Testis (tissue), 3 donors: ENCODE measurements around the gene ARHGAP1. TPM values are rescaled to one million over a fixed set of nuclear protein-coding genes. Genes with fewer than 3 reads are reported as not detected.

ENCODE experiments used
- DNase-seq: peaks from one replicate; pipeline ENCODE4 v3.0.0-alpha.2; 2019
- H3K27ac ChIP-seq, 2 donors: fragments of 200-600 bp; sonication (generic); one replicate each; pipeline ENCODE4 v1.5.1; 2019
- H3K27me3 ChIP-seq: fragments of 200-600 bp; sonication (generic); one replicate; pipeline ENCODE4 v1.5.1; 2019
- H3K36me3 ChIP-seq: fragments of 200-600 bp; sonication (generic); one replicate; pipeline ENCODE4 v1.5.1; 2017; ENCODE audit warnings: low read depth; ENCODE audit errors: missing control alignments
- H3K4me1 ChIP-seq: fragments of 200-600 bp; sonication (generic); one replicate; pipeline ENCODE4 v1.5.1; 2019
- H3K4me3 ChIP-seq, 2 donors: fragments of 200-600 bp; sonication (generic); one replicate each; pipeline ENCODE4 v1.5.1; 2017 to 2019
- H3K9me3 ChIP-seq: fragments of 200-600 bp; sonication (generic); one replicate; pipeline ENCODE4 v1.5.1; 2017
- CTCF ChIP-seq, 3 experiments: fragments of 450-650 bp in 2 of 3; fragments of 200-600 bp in 1 of 3; sonication (generic) in 1 of 3; IDR thresholded peaks; one replicate each; pipeline ENCODE4 v1.5.1; 2016 to 2019; ENCODE audit warnings: antibody characterized with exemption in 3 of 3, mild to moderate bottlenecking in 2 of 3, moderate library complexity in 1 of 3
- POLR2A ChIP-seq: fragments of 450-650 bp; IDR thresholded peaks from one replicate; pipeline ENCODE4 v1.6.1; 2017; ENCODE audit warnings: antibody characterized with exemption, mild to moderate bottlenecking, moderate library complexity
- WGBS, 2 donors: methylation state at CpG; one replicate each; pipeline ENCODE4 v1.1.5; 2018; 5-methylcytosine and 5-hydroxymethylcytosine counted together
- intact Hi-C: fragments of 100-400 bp; cut with DNase I; formaldehyde crosslinking; loops from one replicate; pipeline ENCODE4 v1.15.1; 2023; ENCODE audit warnings: low total_unique reads
- polyA plus RNA-seq: library from polyadenylated mRNA; stranded (reverse); fragments of 350-450 nt; fragmentation: Illumina TruSeq; extraction: RNeasy Lipid Tissue Mini Kit (QIAGEN cat#74804); gene quantifications from one replicate; pipeline ENCODE4 v1.2.3, GENCODE V29; 2014; ENCODE audit warnings: low read depth, low replicate concordance; ENCODE audit not compliant: insufficient read depth
- total RNA-seq, 2 donors: library from RNA; depleted of rRNA; stranded (reverse); fragments of >200 nt; gene quantifications; one replicate each; pipeline ENCODE4 v1.2.3, GENCODE V29; 2016

The ARHGAP1 gene
- total and polyA plus RNA-seq, 3 donors from 2014 or later, result 39.7 to 68.9 (median 50.2) TPM

- peaks cover 27% of the 10 kb centered on the region for H3K4me1 ChIP-seq
- TF ChIP-seq CTCF (IDR thresholded peaks at IDR 0.05), result no peak
- no peak for TF ChIP-seq POLR2A
- H3K27ac ChIP-seq, result no peak overlapping the region
- 86 to 88% methylated on average over 4 of the region's 4 CpGs for WGBS, 2 donors
- no peaks in the 10 kb centered on the region for H3K9me3 ChIP-seq
- no peak overlapping the region for H3K4me3 ChIP-seq
- H3K36me3 ChIP-seq, result no peaks in the 10 kb centered on the region
- DNase-seq, result no peak
- H3K27me3 ChIP-seq, result no peaks in the 10 kb centered on the region
- intact Hi-C loops, result no loop called here
These were observed 37.0 kb downstream of the ARHGAP1 start for GRCh38 chr11:46663277-46663940.

GRCh38 chr11:46662366-46662765, 38.1 kb downstream of the ARHGAP1 start:
- H3K9me3 ChIP-seq, result no peaks in the 10 kb centered on the region
- H3K27me3 ChIP-seq, result no peaks in the 10 kb centered on the region
- H3K4me3 ChIP-seq, result no peak overlapping the region
- H3K4me1 ChIP-seq, result peaks cover 25% of the 10 kb centered on the region
- no peak overlapping the region for H3K27ac ChIP-seq
- H3K36me3 ChIP-seq, result no peaks in the 10 kb centered on the region
- no peak for DNase-seq
- TF ChIP-seq CTCF (IDR thresholded peaks at IDR 0.05) (no peak), POLR2A (no peak)
- intact Hi-C loops, result no loop called here

- Histone ChIP-seq H3K9me3 (no peaks in the 10 kb centered on the region), H3K27me3 (no peaks in the 10 kb centered on the region), H3K36me3 (no peaks in the 10 kb centered on the region), H3K4me1 (peaks cover 20% of the 10 kb centered on the region), H3K4me3 (no peak overlapping the region), H3K27ac (no peak overlapping the region)
- intact Hi-C loops, result no loop called here
- no peak for DNase-seq
- TF ChIP-seq CTCF (IDR thresholded peaks at IDR 0.05) (no peak), POLR2A (no peak)
These were observed 38.6 kb downstream of the ARHGAP1 start for GRCh38 chr11:46661836-46662235.

GRCh38 chr11:46659908-46660307, 40.5 kb downstream of the ARHGAP1 start:
- peaks cover 3% of the 10 kb centered on the region for H3K4me1 ChIP-seq
- H3K9me3 ChIP-seq, result no peaks in the 10 kb centered on the region
- intact Hi-C loops, result no loop called here
- no peak overlapping the region for H3K4me3 ChIP-seq
- H3K27ac ChIP-seq, result no peak overlapping the region
- 88 to 96% methylated on average over 1 of the region's 1 CpG for WGBS, 2 donors
- H3K27me3 ChIP-seq, result no peaks in the 10 kb centered on the region
- no peaks in the 10 kb centered on the region for H3K36me3 ChIP-seq
- TF ChIP-seq POLR2A, result no peak
- no peak for TF ChIP-seq CTCF (IDR thresholded peaks at IDR 0.05)
- no peak for DNase-seq

- Histone ChIP-seq H3K36me3 (no peaks in the 10 kb centered on the region), H3K4me1 (no peaks in the 10 kb centered on the region), H3K9me3 (no peaks in the 10 kb centered on the region), H3K27ac (no peak overlapping the region), H3K4me3 (no peak overlapping the region), H3K27me3 (no peaks in the 10 kb centered on the region)
- intact Hi-C loops, result no loop called here
- WGBS, 2 donors, result 72 to 83% methylated on average over 4 of the region's 4 CpGs
- TF ChIP-seq POLR2A, result no peak
- no peak for TF ChIP-seq CTCF (IDR thresholded peaks at IDR 0.05)
- peak; percentile 59 for DNase-seq
These were observed 42.2 kb downstream of the ARHGAP1 start for GRCh38 chr11:46658259-46658658.
